Measurements from ENCODE around the gene TSPO. TPM values are rescaled to one million over a fixed set of nuclear protein-coding genes. Genes with fewer than 3 reads are reported as not detected.

The TSPO gene
- total RNA-seq, 1 experiment from 2014 or later = 144 TPM

DNA sequence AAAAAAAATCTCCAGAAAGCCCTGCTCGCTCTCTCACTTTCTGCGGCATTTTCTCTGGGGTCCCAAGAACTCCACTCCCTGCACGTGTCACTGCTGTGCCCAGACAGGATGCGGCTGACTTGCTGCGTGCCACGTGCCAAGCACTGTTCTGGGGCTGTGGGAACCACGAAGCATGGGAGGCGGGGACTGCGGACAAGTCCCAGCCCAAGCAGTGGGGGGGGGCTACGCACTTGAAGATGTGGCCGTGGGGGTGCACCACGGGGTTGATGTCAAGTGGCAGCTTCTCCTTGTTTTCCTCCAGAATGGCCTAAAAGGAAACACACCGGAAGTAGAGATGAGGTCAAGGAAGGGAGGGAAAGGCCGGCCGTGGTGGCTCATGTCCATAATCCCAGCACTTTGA lies 24.7 kb downstream of the TSPO start:
- no peak for DNase-seq (ENCODE audit: low read depth, low spot score)
- H3K9me3 ChIP-seq (ENCODE audit: control insufficient read depth, insufficient read depth, low read depth, low read length) = no peaks in the 10 kb centered on the region
- in situ Hi-C loops (cut with HindIII; ENCODE audit: low pct_unique_long_range_greater_than_20kb, low sequenced_read_pairs) (no loop called here), intact Hi-C loops (cut with micrococcal nuclease; ENCODE audit: unreplicated experiment) (no loop called here)
- ChIA-PET CTCF (no interaction called here), POLR2A (no interaction called here)
- H3K4me1 ChIP-seq (ENCODE audit: control insufficient read depth, insufficient read depth, low read length) = no peaks in the 10 kb centered on the region
- no peak overlapping the region for H3K27ac ChIP-seq (ENCODE audit: low read length)
- BruUV-seq (replicated peaks) = no TSS peak
- TF ChIP-seq TCF7L2 (IDR thresholded peaks at IDR 0.05; ENCODE audit: low read depth, low read length) (no peak), POLR2AphosphoS5 (IDR thresholded peaks at IDR 0.05; ENCODE audit: low read depth, low read length) (no peak), SIN3A (IDR thresholded peaks at IDR 0.05; ENCODE audit: borderline replicate concordance, insufficient read depth, low read depth, low read length) (no peak), REST (IDR thresholded peaks at IDR 0.05; ENCODE audit: insufficient read depth in 1 of 2, low read depth in 2 of 2, low read length in 1 of 2) (no peak), CTCF (IDR thresholded peaks at IDR 0.05) (no peak)
- no peaks in the 10 kb centered on the region; the same call in 1 of the 2 replicates for H3K36me3 ChIP-seq (ENCODE audit: control insufficient read depth, insufficient read depth, low read length)
- H3K4me3 ChIP-seq (ENCODE audit: low read depth in 2 of 2, low read length in 2 of 2) = no peak overlapping the region
- ATAC-seq = no peak
- no peaks in the 10 kb centered on the region for H3K27me3 ChIP-seq (ENCODE audit: control insufficient read depth, insufficient read depth, low read length)

GRCh38 chr22:43177479-43177878 lies 26.1 kb downstream of the TSPO start:
- POLR2A ChIA-PET = no interaction called here
- no peaks in the 10 kb centered on the region for H3K9me3 ChIP-seq (ENCODE audit: control insufficient read depth, insufficient read depth, low read depth, low read length)
- no peaks in the 10 kb centered on the region; the same call in 1 of the 2 replicates for H3K36me3 ChIP-seq (ENCODE audit: control insufficient read depth, insufficient read depth, low read length)
- DNase-seq (ENCODE audit: low read depth, low spot score) = no peak
- H3K27ac ChIP-seq (ENCODE audit: low read length) = no peak overlapping the region
- no TSS peak for BruUV-seq (replicated peaks)
- H3K4me1 ChIP-seq (ENCODE audit: control insufficient read depth, insufficient read depth, low read length) = no peaks in the 10 kb centered on the region
- H3K27me3 ChIP-seq (ENCODE audit: control insufficient read depth, insufficient read depth, low read length) = no peaks in the 10 kb centered on the region
- CTCF ChIA-PET = no interaction called here
- no peak for ATAC-seq
- TF ChIP-seq POLR2AphosphoS5 (IDR thresholded peaks at IDR 0.05; ENCODE audit: low read depth, low read length) (no peak), SIN3A (IDR thresholded peaks at IDR 0.05; ENCODE audit: borderline replicate concordance, insufficient read depth, low read depth, low read length) (no peak), REST (IDR thresholded peaks at IDR 0.05; ENCODE audit: insufficient read depth in 1 of 2, low read depth in 2 of 2, low read length in 1 of 2) (no peak), CTCF (IDR thresholded peaks at IDR 0.05) (no peak), TCF7L2 (IDR thresholded peaks at IDR 0.05; ENCODE audit: low read depth, low read length) (no peak)
- in situ Hi-C loops (cut with HindIII; ENCODE audit: low pct_unique_long_range_greater_than_20kb, low sequenced_read_pairs) (no loop called here), intact Hi-C loops (cut with micrococcal nuclease; ENCODE audit: unreplicated experiment) (no loop called here)
- H3K4me3 ChIP-seq (ENCODE audit: low read depth in 2 of 2, low read length in 2 of 2) = no peak overlapping the region

Data from Panc1 (cell line).